Measurements from ENCODE around the gene TMPRSS9. TPM values are rescaled to one million over a fixed set of nuclear protein-coding genes. Genes with fewer than 3 reads are reported as not detected.

The TMPRSS9 gene
- total and polyA plus RNA-seq, 3 donors from 2014 or later: 3.5 to 9.8 (median 8.4) TPM

DNA sequence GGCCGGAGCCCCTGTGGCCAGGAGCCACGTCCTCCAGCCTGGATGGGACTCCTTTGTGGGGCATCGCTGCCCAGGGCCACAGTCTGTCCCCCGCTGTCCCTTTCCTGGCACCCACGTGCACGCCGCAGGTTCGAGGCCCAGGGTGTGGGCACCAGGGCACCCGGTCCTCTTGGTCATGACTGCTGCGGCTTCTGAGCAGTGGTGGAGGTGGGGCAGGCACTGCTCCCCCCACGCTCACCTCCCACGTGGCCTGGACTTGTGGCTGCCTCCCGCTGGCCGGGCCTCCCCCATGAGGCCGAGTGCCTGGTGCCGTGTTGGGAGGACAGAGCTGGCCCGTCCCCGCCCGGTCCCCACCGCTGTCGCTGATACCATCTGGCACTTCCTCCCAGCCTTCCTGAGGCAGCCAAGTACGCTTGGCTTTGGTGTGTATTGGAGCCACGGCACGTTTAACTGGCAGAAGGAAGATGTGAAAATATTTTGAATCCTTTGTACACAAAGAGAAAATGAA lies 18.8 kb upstream of the TMPRSS9 start:
- 88 to 100% methylated on average over 2 to 24 of the region's 24 CpGs for WGBS, 2 donors
- Histone ChIP-seq H3K36me3 (ENCODE audit: low read depth, missing control alignments) (no peaks in the 10 kb centered on the region), H3K4me1 (no peaks in the 10 kb centered on the region), H3K4me3 (no peak overlapping the region), H3K27ac (no peak overlapping the region), H3K9me3 (no peaks in the 10 kb centered on the region), H3K27me3 (no peaks in the 10 kb centered on the region)
- intact Hi-C loops (cut with DNase I; ENCODE audit: low total_unique reads): no loop called here
- no peak for TF ChIP-seq POLR2A (IDR thresholded peaks at IDR 0.05)
- TF ChIP-seq, protein P1, sequence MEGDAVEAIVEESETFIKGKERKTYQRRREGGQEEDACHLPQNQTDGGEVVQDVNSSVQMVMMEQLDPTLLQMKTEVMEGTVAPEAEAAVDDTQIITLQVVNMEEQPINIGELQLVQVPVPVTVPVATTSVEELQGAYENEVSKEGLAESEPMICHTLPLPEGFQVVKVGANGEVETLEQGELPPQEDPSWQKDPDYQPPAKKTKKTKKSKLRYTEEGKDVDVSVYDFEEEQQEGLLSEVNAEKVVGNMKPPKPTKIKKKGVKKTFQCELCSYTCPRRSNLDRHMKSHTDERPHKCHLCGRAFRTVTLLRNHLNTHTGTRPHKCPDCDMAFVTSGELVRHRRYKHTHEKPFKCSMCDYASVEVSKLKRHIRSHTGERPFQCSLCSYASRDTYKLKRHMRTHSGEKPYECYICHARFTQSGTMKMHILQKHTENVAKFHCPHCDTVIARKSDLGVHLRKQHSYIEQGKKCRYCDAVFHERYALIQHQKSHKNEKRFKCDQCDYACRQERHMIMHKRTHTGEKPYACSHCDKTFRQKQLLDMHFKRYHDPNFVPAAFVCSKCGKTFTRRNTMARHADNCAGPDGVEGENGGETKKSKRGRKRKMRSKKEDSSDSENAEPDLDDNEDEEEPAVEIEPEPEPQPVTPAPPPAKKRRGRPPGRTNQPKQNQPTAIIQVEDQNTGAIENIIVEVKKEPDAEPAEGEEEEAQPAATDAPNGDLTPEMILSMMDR (IDR thresholded peaks at IDR 0.05): no peak
- DNase-seq: no peak

DNA sequence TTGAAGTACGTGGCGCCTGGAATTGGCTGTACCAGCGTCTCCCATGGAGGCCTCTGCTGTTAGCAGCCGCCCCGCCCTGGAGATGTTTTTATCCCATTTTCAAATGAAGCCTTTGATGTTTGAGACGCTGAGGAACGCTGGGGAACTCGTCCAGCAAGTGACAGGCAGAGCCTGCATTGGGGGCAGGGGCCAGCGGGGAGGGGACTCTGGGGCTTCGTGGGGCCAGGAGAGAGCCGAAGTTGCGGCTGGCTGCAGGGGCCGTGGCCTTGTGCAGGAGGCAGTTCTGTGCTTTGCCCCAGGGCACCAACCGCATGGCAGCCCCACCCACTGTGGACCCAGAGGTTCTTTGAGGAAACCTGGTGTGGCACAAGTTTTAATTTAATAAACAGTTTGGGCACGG lies 18.1 kb upstream of the TMPRSS9 start:
- H3K27ac ChIP-seq: no peak overlapping the region
- no peak overlapping the region for H3K4me3 ChIP-seq
- no peaks in the 10 kb centered on the region for H3K4me1 ChIP-seq
- intact Hi-C loops (cut with DNase I; ENCODE audit: low total_unique reads): no loop called here
- TF ChIP-seq, protein P1 (IDR thresholded peaks at IDR 0.05): no peak
- no peak for TF ChIP-seq POLR2A (IDR thresholded peaks at IDR 0.05)
- no peaks in the 10 kb centered on the region for H3K27me3 ChIP-seq
- DNase-seq: no peak
- H3K9me3 ChIP-seq: no peaks in the 10 kb centered on the region
- no peaks in the 10 kb centered on the region for H3K36me3 ChIP-seq (ENCODE audit: low read depth, missing control alignments)
- WGBS, 2 donors: 83 to 94% methylated on average over 13 to 15 of the region's 15 CpGs

DNA sequence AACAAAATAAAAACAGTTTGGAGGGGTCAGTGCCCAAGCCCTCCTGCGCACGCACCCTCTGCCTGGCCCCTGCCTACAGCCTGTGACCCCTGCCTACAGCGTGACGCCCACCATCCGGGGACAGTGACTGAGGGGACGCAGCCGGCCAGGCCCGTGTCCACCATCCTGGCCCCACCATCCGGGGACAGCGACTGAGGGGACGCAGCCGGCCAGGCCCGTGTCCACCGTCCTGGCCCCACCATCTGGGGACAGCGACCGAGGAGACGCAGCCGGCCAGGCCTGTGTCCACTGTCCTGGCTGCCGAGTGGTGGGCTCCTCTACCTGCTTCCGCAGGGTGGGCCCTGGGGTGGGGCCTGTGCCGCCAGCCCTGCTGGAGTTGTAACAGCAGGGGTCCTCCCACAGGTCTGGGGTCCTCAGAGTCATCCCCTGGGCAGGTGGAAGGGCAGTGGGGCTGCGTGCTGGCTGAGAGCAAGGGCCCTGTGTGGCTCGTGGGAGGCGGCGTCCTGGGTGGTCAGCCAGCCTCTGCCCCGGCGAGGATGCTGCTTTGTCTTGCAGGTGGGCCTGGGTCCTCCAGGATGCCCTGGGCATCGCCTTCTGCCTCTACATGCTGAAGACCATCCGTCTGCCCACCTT lies 17.3 kb upstream of the TMPRSS9 start:
- no peaks in the 10 kb centered on the region for H3K27me3 ChIP-seq
- no peak for DNase-seq
- WGBS, 2 donors: 93% methylated on average over 28 of the region's 29 CpGs; no CpG with 5 or more reads in 1 of the 2 donors
- intact Hi-C loops (cut with DNase I; ENCODE audit: low total_unique reads): no loop called here
- no peaks in the 10 kb centered on the region for H3K9me3 ChIP-seq
- H3K36me3 ChIP-seq (ENCODE audit: low read depth, missing control alignments): no peaks in the 10 kb centered on the region
- H3K27ac ChIP-seq: no peak overlapping the region
- no peak overlapping the region for H3K4me3 ChIP-seq
- no peaks in the 10 kb centered on the region for H3K4me1 ChIP-seq
- TF ChIP-seq, protein P1 (IDR thresholded peaks at IDR 0.05): no peak
- no peak for TF ChIP-seq POLR2A (IDR thresholded peaks at IDR 0.05)

DNA sequence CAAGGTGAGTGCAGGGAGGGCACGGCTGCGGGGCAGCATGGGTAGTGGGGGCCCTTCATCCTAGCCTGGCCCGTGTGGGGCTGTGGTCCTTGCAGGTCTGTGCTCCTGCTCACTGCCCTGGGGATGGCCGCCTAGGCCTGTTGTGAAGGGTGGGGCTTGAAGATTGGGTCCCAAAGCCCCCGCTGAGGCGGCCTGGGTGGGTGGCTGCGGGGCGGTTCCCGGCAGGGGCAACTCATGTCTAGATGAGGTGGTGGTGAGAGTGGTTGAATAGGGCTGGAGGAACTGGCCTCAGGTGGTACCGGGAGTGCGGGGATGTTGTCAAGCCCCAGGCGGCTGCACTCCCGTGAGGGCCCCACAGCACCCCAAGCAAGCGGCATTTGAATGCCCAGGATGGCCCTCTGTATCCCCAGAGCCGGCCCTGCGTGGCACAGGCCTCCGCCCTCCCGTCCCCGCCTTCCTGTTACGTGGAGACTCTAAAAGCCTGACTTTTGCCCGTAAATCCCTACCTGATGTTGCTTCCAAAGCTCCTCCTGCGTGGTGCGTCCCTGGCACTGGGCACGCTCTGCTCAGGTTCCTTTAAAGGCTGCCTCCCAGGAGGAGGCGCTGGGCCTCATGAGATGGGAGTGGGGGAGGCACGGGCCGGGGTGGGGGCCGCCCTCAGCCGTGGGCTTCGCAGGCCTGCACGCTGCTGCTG lies 16.6 kb upstream of the TMPRSS9 start:
- Histone ChIP-seq H3K4me3 (no peak overlapping the region), H3K36me3 (ENCODE audit: low read depth, missing control alignments) (no peaks in the 10 kb centered on the region), H3K4me1 (no peaks in the 10 kb centered on the region), H3K9me3 (no peaks in the 10 kb centered on the region), H3K27ac (no peak overlapping the region), H3K27me3 (no peaks in the 10 kb centered on the region)
- WGBS, 2 donors: 92 to 96% methylated on average over 15 to 31 of the region's 31 CpGs
- TF ChIP-seq, protein P1 (IDR thresholded peaks at IDR 0.05): no peak
- TF ChIP-seq POLR2A (IDR thresholded peaks at IDR 0.05): no peak
- intact Hi-C loops (cut with DNase I; ENCODE audit: low total_unique reads): no loop called here
- no peak for DNase-seq
